ENCODE measurements around the gene ADH4. TPM values are rescaled to one million over a fixed set of nuclear protein-coding genes. Genes with fewer than 3 reads are reported as not detected.
"Not testable (repeated sequence)": the region's sequence is repeated elsewhere in the genome, so short reads cannot be mapped to it uniquely, and the experiment has no call there.

The ADH4 gene
- total RNA-seq, 1 donor from 2014 or later = not detected

- DNase-seq = no peak
Observed at GRCh38 chr4:99131378-99131777, 12.7 kb downstream of the ADH4 start.

GRCh38 chr4:99126376-99126775 lies 17.7 kb downstream of the ADH4 start:
- DNase-seq = no peak

GRCh38 chr4:99121008-99121407 lies 23.1 kb downstream of the ADH4 start:
- DNase-seq = no peak

GRCh38 chr4:99120501-99120900 lies 23.6 kb downstream of the ADH4 start:
- DNase-seq = no peak

- DNase-seq = peak; percentile 45
Observed at GRCh38 chr4:99117876-99118693, 26.0 kb downstream of the ADH4 start.

- not testable (repeated sequence) for DNase-seq
Observed at GRCh38 chr4:99117122-99117841, 26.8 kb downstream of the ADH4 start.

- not testable (repeated sequence) for DNase-seq
Observed at GRCh38 chr4:99109286-99109685, 34.8 kb downstream of the ADH4 start.

- DNase-seq = no peak
Observed at GRCh38 chr4:99104153-99104552, 39.9 kb downstream of the ADH4 start.

GRCh38 chr4:99103166-99103565 lies 40.9 kb downstream of the ADH4 start:
- peak; percentile 15 for DNase-seq

GRCh38 chr4:99102634-99103033 lies 41.5 kb downstream of the ADH4 start:
- no peak for DNase-seq

GRCh38 chr4:99100876-99101275 lies 43.2 kb downstream of the ADH4 start:
- DNase-seq = no peak

- not testable (repeated sequence) for DNase-seq
Observed at GRCh38 chr4:99099814-99100213, 44.3 kb downstream of the ADH4 start.

GRCh38 chr4:99099311-99099710 lies 44.8 kb downstream of the ADH4 start:
- DNase-seq = no peak

GRCh38 chr4:99091841-99092240 lies 52.3 kb downstream of the ADH4 start:
- DNase-seq = not testable (repeated sequence)

GRCh38 chr4:99091216-99091575 lies 52.9 kb downstream of the ADH4 start:
- DNase-seq = no peak

- DNase-seq = no peak
Observed at GRCh38 chr4:99090481-99091215, 53.4 kb downstream of the ADH4 start.

- peak; percentile 74 for DNase-seq
Observed at GRCh38 chr4:99088481-99089365, 55.4 kb downstream of the ADH4 start, which contains the start of gene ADH5. ADH5 (minus strand) TSS chr4:99088788; CDS start chr4:99088700, 88 bp downstream.

GRCh38 chr4:99088023-99088449 lies 56.1 kb downstream of the ADH4 start:
- peak; percentile 71 for DNase-seq

- DNase-seq = no peak
Observed at GRCh38 chr4:99084595-99084994, 59.5 kb downstream of the ADH4 start.

- no peak for DNase-seq
Observed at GRCh38 chr4:99082192-99082591, 61.9 kb downstream of the ADH4 start.

GRCh38 chr4:99080869-99081268 lies 63.2 kb downstream of the ADH4 start:
- DNase-seq = not testable (repeated sequence)

Data from dermis blood vessel endothelial cell (primary cell).